ENCODE results near the gene IL21. TPM values are rescaled to one million over a fixed set of nuclear protein-coding genes. Genes with fewer than 3 reads are reported as not detected.

IL21 gene
- polyA plus RNA-seq, 1 of the 3 experiments (the other 2 are of a cell fraction), result not detected

GRCh38 chr4:122625156-122625555 lies 4.3 kb upstream of the IL21 start:
- no peak overlapping the region for H3K4me3 ChIP-seq (ENCODE audit: low read depth in 2 of 2, low read length in 1 of 2)
- CTCF ChIA-PET, result no interaction called here
- POLR2A ChIA-PET, result no interaction called here

More at GRCh38 chr4:122625156-122625555, 4.3 kb upstream of the IL21 start:
- Histone ChIP-seq H3K27me3 (ENCODE audit: insufficient read depth) (no peaks in the 10 kb centered on the region), H3K9me2 (no peaks in the 10 kb centered on the region), H3K4me1 (ENCODE audit: control insufficient read depth in 1 of 2, insufficient read depth in 2 of 2, low read depth in 1 of 2, low read length in 1 of 2) (no peaks in the 10 kb centered on the region), H3K36me3 (replicated peaks in 1 of 2; ENCODE audit: control insufficient read depth in 1 of 2, insufficient read depth in 2 of 2, low read length in 1 of 2) (no peaks in the 10 kb centered on the region), H3K9ac (no peak overlapping the region), H3K79me2 (ENCODE audit: insufficient read depth) (no peaks in the 10 kb centered on the region), H3F3A (replicated peaks; ENCODE audit: insufficient read depth) (no peaks in the 10 kb centered on the region), H3K4me2 (no peak overlapping the region), H4K20me1 (ENCODE audit: insufficient read depth) (no peaks in the 10 kb centered on the region), H3K27ac (ENCODE audit: low read depth in 2 of 2, low read length in 1 of 2) (no peak overlapping the region), H3K9me3 (no peaks in the 10 kb centered on the region), H2AFZ (ENCODE audit: low read depth) (no peak overlapping the region)
- TF ChIP-seq CTCF (IDR thresholded peaks at IDR 0.05) (no peak), GATA2 (CRISPR knock-in tag; IDR thresholded peaks at IDR 0.05) (no peak), NRF1 (IDR thresholded peaks at IDR 0.05; ENCODE audit: low read depth, low read length) (no peak), FOXM1 (IDR thresholded peaks at IDR 0.05; ENCODE audit: low read depth) (no peak), NFIC (IDR thresholded peaks at IDR 0.05; ENCODE audit: borderline replicate concordance) (no peak), ZBTB33 (IDR thresholded peaks at IDR 0.05; ENCODE audit: borderline replicate concordance, low read depth) (no peak), FOXJ3 (CRISPR knock-in tag; IDR thresholded peaks at IDR 0.05) (no peak), TEAD4 (IDR thresholded peaks at IDR 0.05; ENCODE audit: borderline replicate concordance, insufficient read depth) (no peak), RFX5 (IDR thresholded peaks at IDR 0.05; ENCODE audit: low read length) (no peak), CHD2 (IDR thresholded peaks at IDR 0.05; ENCODE audit: low read length, partially characterized antibody) (no peak), RXRA (IDR thresholded peaks at IDR 0.05; ENCODE audit: borderline replicate concordance, low read depth) (no peak), YY1 (IDR thresholded peaks at IDR 0.05; ENCODE audit: low read depth) (no peak), GABPA (IDR thresholded peaks at IDR 0.05; ENCODE audit: low read depth) (no peak), RCOR1 (IDR thresholded peaks at IDR 0.05; ENCODE audit: low read length) (no peak), JUND (IDR thresholded peaks at IDR 0.05) (no peak), RAD21 (IDR thresholded peaks at IDR 0.05; ENCODE audit: low read length) (no peak)
- TF ChIP-seq, protein P1, sequence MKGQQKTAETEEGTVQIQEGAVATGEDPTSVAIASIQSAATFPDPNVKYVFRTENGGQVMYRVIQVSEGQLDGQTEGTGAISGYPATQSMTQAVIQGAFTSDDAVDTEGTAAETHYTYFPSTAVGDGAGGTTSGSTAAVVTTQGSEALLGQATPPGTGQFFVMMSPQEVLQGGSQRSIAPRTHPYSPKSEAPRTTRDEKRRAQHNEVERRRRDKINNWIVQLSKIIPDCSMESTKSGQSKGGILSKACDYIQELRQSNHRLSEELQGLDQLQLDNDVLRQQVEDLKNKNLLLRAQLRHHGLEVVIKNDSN (IDR thresholded peaks at IDR 0.05; ENCODE audit: borderline replicate concordance, low read depth), result no peak
- DNase-seq, result no peak
- WGBS (ENCODE audit: low lambda C conversion rate), result 15% methylated on average over 2 of the region's 2 CpGs
